ENCODE results near the gene CRYBB1. TPM values are rescaled to one million over a fixed set of nuclear protein-coding genes. Genes with fewer than 3 reads are reported as not detected.

Gene CRYBB1
- total RNA-seq, 4 donors from 2014 or later, result 1.0 TPM; not detected in 3

DNA sequence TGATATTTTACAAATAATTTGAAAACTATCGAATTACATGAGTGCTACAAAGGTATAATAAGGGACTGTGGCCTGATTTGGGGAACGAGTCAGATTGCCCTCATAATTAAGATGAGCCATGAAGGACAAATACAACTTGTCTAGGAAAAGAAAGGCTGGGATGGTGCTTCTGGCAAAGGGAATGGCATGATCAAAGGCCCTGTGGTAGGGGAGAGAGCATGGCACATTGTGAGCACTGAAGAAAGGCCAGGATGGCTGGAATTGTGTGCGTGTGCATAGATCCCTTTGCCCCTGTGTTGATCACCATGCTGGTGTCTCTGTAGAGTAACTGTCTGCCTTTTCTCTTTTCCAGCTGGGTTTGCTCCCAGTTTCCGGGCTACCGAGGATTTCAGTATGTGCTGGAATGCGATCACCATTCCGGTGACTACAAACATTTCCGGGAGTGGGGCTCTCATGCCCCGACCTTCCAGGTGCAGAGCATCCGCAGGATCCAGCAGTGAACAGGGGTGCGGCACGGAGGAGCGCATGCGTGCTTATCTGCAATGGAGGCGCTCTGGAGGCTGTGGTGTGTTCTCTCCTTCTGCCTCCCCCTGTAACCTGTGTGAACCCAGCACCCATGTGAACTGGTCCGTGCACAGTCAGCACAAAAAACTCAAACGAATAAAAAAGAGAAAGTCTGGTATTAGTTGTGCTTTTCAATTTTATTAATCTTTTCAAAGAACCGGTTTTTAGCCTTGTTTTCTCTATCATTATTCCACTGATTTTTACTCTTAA is 12.3 kb upstream of the CRYBB1 start:
- Histone ChIP-seq H3K9me3 (no peaks in the 10 kb centered on the region), H3K4me3 (replicated peaks in 1 of 3) (no peak overlapping the region), H3K36me3 (no peaks in the 10 kb centered on the region), H3K27ac (no peak overlapping the region), H3K27me3 (no peaks in the 10 kb centered on the region), H3K4me1 (no peaks in the 10 kb centered on the region)
- peak in 1 of 2 donors; percentile 13 for DNase-seq
- no peak for TF ChIP-seq POLR2A (IDR thresholded peaks at IDR 0.05)
- TF ChIP-seq, protein P1, sequence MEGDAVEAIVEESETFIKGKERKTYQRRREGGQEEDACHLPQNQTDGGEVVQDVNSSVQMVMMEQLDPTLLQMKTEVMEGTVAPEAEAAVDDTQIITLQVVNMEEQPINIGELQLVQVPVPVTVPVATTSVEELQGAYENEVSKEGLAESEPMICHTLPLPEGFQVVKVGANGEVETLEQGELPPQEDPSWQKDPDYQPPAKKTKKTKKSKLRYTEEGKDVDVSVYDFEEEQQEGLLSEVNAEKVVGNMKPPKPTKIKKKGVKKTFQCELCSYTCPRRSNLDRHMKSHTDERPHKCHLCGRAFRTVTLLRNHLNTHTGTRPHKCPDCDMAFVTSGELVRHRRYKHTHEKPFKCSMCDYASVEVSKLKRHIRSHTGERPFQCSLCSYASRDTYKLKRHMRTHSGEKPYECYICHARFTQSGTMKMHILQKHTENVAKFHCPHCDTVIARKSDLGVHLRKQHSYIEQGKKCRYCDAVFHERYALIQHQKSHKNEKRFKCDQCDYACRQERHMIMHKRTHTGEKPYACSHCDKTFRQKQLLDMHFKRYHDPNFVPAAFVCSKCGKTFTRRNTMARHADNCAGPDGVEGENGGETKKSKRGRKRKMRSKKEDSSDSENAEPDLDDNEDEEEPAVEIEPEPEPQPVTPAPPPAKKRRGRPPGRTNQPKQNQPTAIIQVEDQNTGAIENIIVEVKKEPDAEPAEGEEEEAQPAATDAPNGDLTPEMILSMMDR (IDR thresholded peaks at IDR 0.05), result no peak
- 93 to 94% methylated on average over 18 of the region's 18 CpGs for WGBS, 2 donors
- intact Hi-C loops (cut with DNase I), result no loop called here

DNA sequence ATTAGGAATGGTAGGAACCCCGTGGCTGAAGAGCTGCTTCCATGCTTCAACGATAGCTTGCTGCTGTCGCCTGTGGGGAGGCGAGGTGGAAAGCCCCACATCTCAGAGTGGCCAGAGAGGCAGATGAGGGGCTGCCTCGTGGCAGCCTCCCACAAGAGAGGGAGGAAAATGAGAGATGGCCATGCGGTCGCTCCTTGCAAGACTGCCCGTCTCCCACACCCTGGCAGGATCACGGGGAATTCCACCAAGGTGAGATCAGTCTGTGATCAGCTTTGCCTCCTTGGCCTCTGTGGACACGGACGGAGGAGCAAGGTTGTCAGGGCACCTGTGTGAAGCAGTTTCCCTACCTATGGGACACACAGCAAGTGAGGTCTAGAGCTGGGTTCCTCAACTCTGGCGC is 7.0 kb upstream of the CRYBB1 start:
- WGBS, 2 donors, result 80 to 86% methylated on average over 11 of the region's 12 CpGs
- H3K36me3 ChIP-seq, result no peaks in the 10 kb centered on the region
- no peak for TF ChIP-seq POLR2A (IDR thresholded peaks at IDR 0.05)
- TF ChIP-seq, protein P1 (IDR thresholded peaks at IDR 0.05), result no peak
- H3K27me3 ChIP-seq, result no peaks in the 10 kb centered on the region
- intact Hi-C loops (cut with DNase I), result no loop called here
- H3K4me3 ChIP-seq (replicated peaks in 1 of 3), result no peak overlapping the region
- DNase-seq, result no peak
- no peaks in the 10 kb centered on the region for H3K4me1 ChIP-seq
- H3K9me3 ChIP-seq, result no peaks in the 10 kb centered on the region
- H3K27ac ChIP-seq, result no peak overlapping the region

DNA sequence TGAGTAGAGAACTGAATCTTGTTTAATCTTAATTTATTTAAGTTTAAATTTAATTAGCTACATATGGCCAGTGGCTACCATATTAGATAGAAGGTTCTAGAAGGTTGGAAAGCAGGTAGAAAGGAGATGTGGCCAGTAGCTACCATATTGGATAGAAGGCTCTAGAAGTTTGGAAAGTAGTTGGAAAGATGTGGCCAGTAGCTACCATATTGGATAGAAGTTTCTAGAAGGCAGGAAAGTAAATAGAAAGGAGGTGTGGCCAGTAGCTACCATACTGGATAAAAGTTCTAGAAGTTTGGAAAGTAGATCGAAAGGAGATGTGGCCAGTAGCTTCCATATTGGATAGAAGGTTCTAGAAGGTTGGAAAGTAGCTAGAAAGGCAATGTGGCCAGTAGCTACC is 6.2 kb upstream of the CRYBB1 start:
- H3K36me3 ChIP-seq, result no peaks in the 10 kb centered on the region
- H3K9me3 ChIP-seq, result no peaks in the 10 kb centered on the region
- TF ChIP-seq, protein P1 (IDR thresholded peaks at IDR 0.05), result no peak
- no peak for TF ChIP-seq POLR2A (IDR thresholded peaks at IDR 0.05)
- intact Hi-C loops (cut with DNase I), result no loop called here
- WGBS, 2 donors, result 96 to 98% methylated on average over 1 of the region's 1 CpG
- no peak for DNase-seq
- H3K27me3 ChIP-seq, result no peaks in the 10 kb centered on the region
- H3K4me3 ChIP-seq (replicated peaks in 1 of 3), result no peak overlapping the region
- no peak overlapping the region for H3K27ac ChIP-seq
- peaks cover 0 to 4% of the 10 kb centered on the region in 2 donors for H3K4me1 ChIP-seq

DNA sequence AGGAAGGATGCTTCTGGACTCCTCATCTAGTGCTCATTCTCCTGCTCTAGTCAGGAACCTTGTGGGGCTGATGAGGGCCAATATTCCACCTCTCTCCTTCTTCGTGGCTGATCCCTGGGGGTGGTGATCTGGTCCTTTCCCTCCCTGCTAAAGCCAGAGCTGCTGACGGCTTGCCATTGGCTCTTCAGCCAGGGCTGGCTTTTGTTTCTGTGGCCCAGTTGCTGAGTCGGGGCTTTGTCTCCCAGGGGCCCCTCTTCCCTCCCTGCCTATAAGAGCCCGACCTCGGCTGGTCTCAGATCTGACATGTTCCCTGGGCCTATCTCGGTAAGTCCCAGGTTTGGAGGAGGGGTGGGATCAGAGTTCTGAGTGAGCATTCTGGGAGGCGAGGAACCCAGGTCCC is 3.8 kb upstream of the CRYBB1 start, which contains the start of gene CRYBA4:
Gene CRYBA4, plus strand, starts transcription at position 301 of the 400 bp plus-strand sequence. CDS start 634 bp downstream, outside the sequence.
- 71 to 91% methylated on average over 7 of the region's 7 CpGs for WGBS, 2 donors
- H3K9me3 ChIP-seq, result no peaks in the 10 kb centered on the region
- intact Hi-C loops (cut with DNase I), result no loop called here

DNA sequence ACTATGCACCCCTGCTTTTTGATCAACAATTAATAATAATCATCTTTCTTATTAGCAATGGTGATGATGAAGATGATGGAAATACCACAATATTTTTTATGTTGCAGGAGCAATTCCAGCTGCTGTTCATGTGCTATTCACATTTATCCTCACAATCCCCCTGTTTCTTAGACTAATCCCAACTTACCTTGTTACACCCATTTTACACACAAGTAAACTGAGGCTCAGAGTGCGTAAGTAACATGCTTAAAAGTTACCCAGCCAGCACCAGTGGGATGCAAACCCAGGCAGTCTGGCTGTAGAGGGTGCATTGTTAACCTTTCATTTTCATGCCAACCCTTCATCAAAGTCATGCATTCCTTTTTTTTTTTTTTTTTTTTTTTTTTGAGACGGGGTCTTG is 2.4 kb upstream of the CRYBB1 start:
- no peaks in the 10 kb centered on the region for H3K9me3 ChIP-seq
- H3K27ac ChIP-seq, result no peak overlapping the region
- H3K4me3 ChIP-seq (replicated peaks in 1 of 3), result no peak overlapping the region
- no peak for DNase-seq
- intact Hi-C loops (cut with DNase I), result no loop called here
- no peaks in the 10 kb centered on the region for H3K27me3 ChIP-seq
- TF ChIP-seq POLR2A (IDR thresholded peaks at IDR 0.05), result no peak
- TF ChIP-seq, protein P1 (IDR thresholded peaks at IDR 0.05), result no peak
- 89% methylated on average over 2 of the region's 2 CpGs for WGBS, 2 donors
- peaks cover 0 to 4% of the 10 kb centered on the region in 2 donors for H3K4me1 ChIP-seq
- no peaks in the 10 kb centered on the region for H3K36me3 ChIP-seq

More for the DNA sequence above, 3.8 kb upstream of the CRYBB1 start, which contains the start of gene CRYBA4:
- Histone ChIP-seq H3K27ac (no peak within 1 kb of the TSS), H3K4me3 (replicated peaks in 1 of 3) (no peak within 1 kb of the TSS), H3K27me3 (no peaks in the 10 kb centered on the region), H3K4me1 (peaks cover 0 to 4% of the 10 kb centered on the region in 2 donors), H3K36me3 (no peaks in the 10 kb centered on the region)
- TF ChIP-seq, protein P1 (IDR thresholded peaks at IDR 0.05), result no peak
- no peak for TF ChIP-seq POLR2A (IDR thresholded peaks at IDR 0.05)
- no peak for DNase-seq
